Caco-2 (cell line): ENCODE measurements around the gene VNN1. TPM values are rescaled to one million over a fixed set of nuclear protein-coding genes. Genes with fewer than 3 reads are reported as not detected.
A peak's percentile ranks its signal among the peaks of the same experiment; 100 is the strongest.

Experiments
- BruUV-seq: library from RNA; stranded (reverse); fragments of 400-500 nt; replicated peaks from 2 replicates; lab custom pipeline; 2021; lab: Mats Ljungman, UMichigan
- CTCF ChIA-PET: fragments of 300-600 bp; sonication (Branson Sonifier 250); formaldehyde crosslinking; loops from one replicate; lab custom pipeline; 2022; ENCODE audit warnings: antibody characterized with exemption; lab: Charles Lee
- POLR2A ChIA-PET: fragments of 300-600 bp; sonication (Branson Sonifier 250); formaldehyde crosslinking; loops from one replicate; lab custom pipeline; 2022; ENCODE audit warnings: antibody characterized with exemption; lab: Charles Lee
- DNase-seq, 2 experiments: peaks; one replicate each; pipeline versions ENCODE4 v3.0.0 to v3.0.0-alpha.2; 2020 to 2022
- H3K27me3 ChIP-seq: replicated peaks from 2 replicates; pipeline ENCODE4 v1.6.0; 2011; ENCODE audit warnings: low read length; ENCODE audit not compliant: control insufficient read depth, insufficient read depth
- H3K36me3 ChIP-seq: 2 replicates; pipeline ENCODE4 v1.5.1; 2011; ENCODE audit warnings: low read length; ENCODE audit not compliant: control insufficient read depth, insufficient read depth
- H3K4me1 ChIP-seq: fragments of 250-450 bp; sonication (Bioruptor Pico); 2 replicates; pipeline ENCODE4 v1.5.1; 2020; ENCODE audit warnings: mild to moderate bottlenecking
- H3K4me3 ChIP-seq: 2 replicates; pipeline ENCODE4 v1.5.1; 2011; ENCODE audit warnings: low read depth, mild to moderate bottlenecking, control low read depth, low read length
- H3K9me3 ChIP-seq: fragments of 250-450 bp; sonication (Bioruptor Pico); 2 replicates; pipeline ENCODE4 v1.5.1; 2020; ENCODE audit warnings: mild to moderate bottlenecking, moderate library complexity
- H3K27ac Mint-ChIP-seq: one replicate; pipeline ENCODE4 v1.8.0; 2022; ENCODE audit warnings: mixed read lengths; ENCODE audit not compliant: unreplicated experiment
- H3K27me3 Mint-ChIP-seq: one replicate; pipeline ENCODE4 v1.8.0; 2022; ENCODE audit warnings: mixed read lengths; ENCODE audit not compliant: insufficient read depth, unreplicated experiment
- H3K36me3 Mint-ChIP-seq: one replicate; pipeline ENCODE4 v1.8.0; 2022; ENCODE audit warnings: mild to moderate bottlenecking, mixed read lengths; ENCODE audit not compliant: insufficient read depth, unreplicated experiment
- H3K4me1 Mint-ChIP-seq: one replicate; pipeline ENCODE4 v1.8.0; 2022; ENCODE audit warnings: low read depth, mixed read lengths; ENCODE audit not compliant: unreplicated experiment
- H3K4me3 Mint-ChIP-seq: one replicate; pipeline ENCODE4 v1.8.0; 2022; ENCODE audit warnings: mild to moderate bottlenecking, moderate library complexity, mixed read lengths; ENCODE audit not compliant: unreplicated experiment
- H3K9me3 Mint-ChIP-seq: one replicate; pipeline ENCODE4 v1.8.0; 2022; ENCODE audit warnings: mixed read lengths; ENCODE audit not compliant: unreplicated experiment
- intact Hi-C: fragments of 100-400 bp; cut with micrococcal nuclease; formaldehyde crosslinking; loops from one replicate; pipeline ENCODE4 v1.10.0; 2022; ENCODE audit not compliant: unreplicated experiment
- total RNA-seq: library from RNA; stranded (reverse); gene quantifications from 2 replicates; pipeline ENCODE4 v1.2.3, GENCODE V29; 2022
- TF ChIP-seq, protein P1 (sequence below), 2 experiments: fragments of 200-600 bp in 1 of 2; IDR thresholded peaks; 1 replicate in 1 of 2; 2 replicates in 1 of 2; pipeline versions ENCODE4 v1.5.1 to v1.8.0; 2011 to 2022; ENCODE audit warnings: antibody characterized with exemption in 1 of 2, control low read depth in 1 of 2, inconsistent platforms in 1 of 2, low read depth in 1 of 2, low read length in 1 of 2, mild to moderate bottlenecking in 1 of 2, moderate library complexity in 1 of 2; ENCODE audit not compliant: insufficient read depth in 1 of 2, severe bottlenecking in 1 of 2, unreplicated experiment in 1 of 2

VNN1 gene
- total RNA-seq, 1 experiment from 2014 or later, result not detected

DNA sequence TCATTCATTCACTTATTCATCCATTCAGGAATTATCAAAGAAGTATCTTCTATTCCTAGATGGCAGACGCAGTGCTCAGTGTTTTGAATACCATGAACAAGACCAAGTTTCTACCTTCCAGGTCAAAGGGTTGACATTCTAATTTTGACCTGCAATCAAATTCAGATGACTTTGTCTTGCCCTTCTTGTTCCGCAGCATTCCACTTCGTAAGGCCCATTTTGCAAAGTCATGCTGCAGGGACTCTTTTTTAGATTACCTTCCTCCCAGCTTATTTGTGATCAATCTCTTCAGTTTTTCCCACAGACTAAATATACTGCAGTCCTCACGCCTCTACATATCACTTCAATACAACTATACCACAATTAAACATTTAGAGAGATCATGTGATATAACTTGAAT lies 47.7 kb downstream of the VNN1 start:
- Mint-ChIP-seq H3K27me3 (no peaks in the 10 kb centered on the region), H3K4me3 (peak overlapping the region; percentile 54), H3K36me3 (peaks cover 4% of the 10 kb centered on the region), H3K9me3 (peaks cover 23% of the 10 kb centered on the region), H3K27ac (peak overlapping the region; percentile 72), H3K4me1 (peaks cover 37% of the 10 kb centered on the region)
- TF ChIP-seq, protein P1, sequence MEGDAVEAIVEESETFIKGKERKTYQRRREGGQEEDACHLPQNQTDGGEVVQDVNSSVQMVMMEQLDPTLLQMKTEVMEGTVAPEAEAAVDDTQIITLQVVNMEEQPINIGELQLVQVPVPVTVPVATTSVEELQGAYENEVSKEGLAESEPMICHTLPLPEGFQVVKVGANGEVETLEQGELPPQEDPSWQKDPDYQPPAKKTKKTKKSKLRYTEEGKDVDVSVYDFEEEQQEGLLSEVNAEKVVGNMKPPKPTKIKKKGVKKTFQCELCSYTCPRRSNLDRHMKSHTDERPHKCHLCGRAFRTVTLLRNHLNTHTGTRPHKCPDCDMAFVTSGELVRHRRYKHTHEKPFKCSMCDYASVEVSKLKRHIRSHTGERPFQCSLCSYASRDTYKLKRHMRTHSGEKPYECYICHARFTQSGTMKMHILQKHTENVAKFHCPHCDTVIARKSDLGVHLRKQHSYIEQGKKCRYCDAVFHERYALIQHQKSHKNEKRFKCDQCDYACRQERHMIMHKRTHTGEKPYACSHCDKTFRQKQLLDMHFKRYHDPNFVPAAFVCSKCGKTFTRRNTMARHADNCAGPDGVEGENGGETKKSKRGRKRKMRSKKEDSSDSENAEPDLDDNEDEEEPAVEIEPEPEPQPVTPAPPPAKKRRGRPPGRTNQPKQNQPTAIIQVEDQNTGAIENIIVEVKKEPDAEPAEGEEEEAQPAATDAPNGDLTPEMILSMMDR (IDR thresholded peaks at IDR 0.05; ENCODE audit: insufficient read depth in 1 of 2, low read depth in 1 of 2, low read length in 1 of 2, severe bottlenecking in 1 of 2, unreplicated experiment in 1 of 2), result no peak
- CTCF ChIA-PET, result interaction anchor here (1.2 kb wide), 1 partner anchor 49 kb away, joined by 3 read pairs; no protein-coding TSS in a partner anchor
- intact Hi-C loops, result loop anchor here (1.0 to 5.0 kb wide), 4 partner anchors 53 to 136 kb away; partner anchors contain the start of gene SLC18B1
- DNase-seq, result peak; percentile 57 to 63
- Histone ChIP-seq H3K27me3 (no peaks in the 10 kb centered on the region), H3K9me3 (no peaks in the 10 kb centered on the region), H3K36me3 (no peaks in the 10 kb centered on the region), H3K4me3 (no peak overlapping the region), H3K4me1 (peaks cover 28% of the 10 kb centered on the region)
- no TSS peak for BruUV-seq
- POLR2A ChIA-PET, result no interaction called here

DNA sequence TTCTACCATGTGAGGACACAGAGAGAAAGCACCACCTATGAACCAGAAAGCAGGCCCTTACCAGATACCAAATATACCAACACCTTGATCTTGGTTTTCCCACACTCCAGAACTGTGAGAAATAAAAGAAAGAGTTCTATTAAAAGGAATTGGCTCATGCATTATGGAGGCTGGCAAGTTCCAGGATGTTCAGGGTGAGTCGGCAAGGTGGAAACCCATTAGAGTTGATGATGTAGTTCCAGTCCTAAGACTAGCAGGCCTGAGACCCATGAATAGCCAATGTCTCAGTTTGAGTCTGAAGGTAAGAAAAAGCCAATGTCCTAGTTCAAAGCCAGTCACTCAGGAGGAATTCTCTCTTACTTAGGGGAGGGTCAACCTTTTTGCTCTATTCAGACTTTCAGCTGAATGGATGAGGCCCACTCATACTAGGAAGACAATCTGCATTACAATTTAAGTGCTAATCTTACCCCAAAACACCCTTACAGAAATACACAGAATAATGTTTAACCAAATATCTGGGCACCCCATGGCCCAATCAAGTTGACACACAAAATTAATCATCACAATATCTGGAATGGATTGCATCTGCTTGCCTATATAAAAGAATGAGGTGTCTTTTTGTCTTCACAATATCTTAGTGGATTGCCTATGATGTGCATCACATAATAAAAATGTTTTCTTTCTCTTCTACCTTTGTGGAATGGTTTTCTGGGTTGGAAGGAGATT lies 49.4 kb downstream of the VNN1 start:
- Histone ChIP-seq H3K36me3 (no peaks in the 10 kb centered on the region), H3K4me3 (no peak overlapping the region), H3K4me1 (peaks cover 17% of the 10 kb centered on the region), H3K9me3 (no peaks in the 10 kb centered on the region), H3K27me3 (no peaks in the 10 kb centered on the region)
- Mint-ChIP-seq H3K4me3 (no peak overlapping the region), H3K27ac (no peak overlapping the region), H3K27me3 (no peaks in the 10 kb centered on the region), H3K36me3 (peaks cover 4% of the 10 kb centered on the region), H3K4me1 (peaks cover 27% of the 10 kb centered on the region), H3K9me3 (peaks cover 23% of the 10 kb centered on the region)
- intact Hi-C loops, result loop anchor here (5.0 kb wide), 1 partner anchor 133 kb away; the partner anchor contains the start of gene SLC18B1
- TF ChIP-seq, protein P1 (IDR thresholded peaks at IDR 0.05; ENCODE audit: insufficient read depth in 1 of 2, low read depth in 1 of 2, low read length in 1 of 2, severe bottlenecking in 1 of 2, unreplicated experiment in 1 of 2), result no peak
- BruUV-seq, result no TSS peak
- ChIA-PET CTCF (no interaction called here), POLR2A (no interaction called here)
- no peak for DNase-seq

DNA sequence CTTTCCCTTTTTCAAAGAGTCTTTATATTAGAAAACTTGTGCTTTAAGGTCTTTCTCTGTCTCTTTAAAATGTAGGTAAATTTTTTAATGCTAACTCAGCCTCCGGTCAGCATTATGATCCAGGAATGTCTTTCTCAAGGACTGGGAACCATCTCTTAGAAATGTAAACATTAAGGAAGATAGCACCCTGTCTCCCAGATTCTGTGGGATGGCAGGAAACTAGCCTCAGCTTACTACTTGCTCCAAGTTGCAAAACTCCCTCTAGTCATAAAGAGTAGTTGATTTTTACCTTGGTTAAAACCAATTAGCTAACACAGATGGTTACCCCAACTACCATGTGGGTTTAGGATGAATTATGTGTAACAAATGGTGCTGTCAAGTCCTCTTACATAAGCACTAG lies 50.2 kb downstream of the VNN1 start:
- no peak overlapping the region for H3K4me3 Mint-ChIP-seq
- Histone ChIP-seq H3K4me1 (peaks cover 17% of the 10 kb centered on the region), H3K27me3 (no peaks in the 10 kb centered on the region), H3K4me3 (no peak overlapping the region), H3K36me3 (no peaks in the 10 kb centered on the region), H3K9me3 (no peaks in the 10 kb centered on the region)
- no peak for DNase-seq
- H3K27me3 Mint-ChIP-seq, result no peaks in the 10 kb centered on the region
- H3K9me3 Mint-ChIP-seq, result peaks cover 23% of the 10 kb centered on the region
- H3K27ac Mint-ChIP-seq, result no peak overlapping the region
- intact Hi-C loops, result no loop called here
- H3K4me1 Mint-ChIP-seq, result peaks cover 27% of the 10 kb centered on the region
- ChIA-PET CTCF (no interaction called here), POLR2A (no interaction called here)
- TF ChIP-seq, protein P1 (IDR thresholded peaks at IDR 0.05; ENCODE audit: insufficient read depth in 1 of 2, low read depth in 1 of 2, low read length in 1 of 2, severe bottlenecking in 1 of 2, unreplicated experiment in 1 of 2), result no peak
- BruUV-seq, result no TSS peak
- peaks cover 4% of the 10 kb centered on the region for H3K36me3 Mint-ChIP-seq
